CD4-positive, CD25-positive, alpha-beta regulatory T cell (primary cell): ENCODE data around the gene FAP. TPM values are rescaled to one million over a fixed set of nuclear protein-coding genes. Genes with fewer than 3 reads are reported as not detected.

Experiments used
- ATAC-seq, 2 donors: fragments of 150-1000 bp; cut with Tn5 transposase; one replicate each; pipeline ENCODE4 v1.10.0; 2021; ENCODE audit warnings: low read depth in 2 of 2, moderate number of reproducible peaks in 2 of 2, moderate library complexity in 1 of 2
- DNase-seq, 3 donors: peaks; one replicate each; pipeline versions ENCODE4 v3.0.0 to v3.0.0-alpha.2; 2012 to 2022; ENCODE audit warnings: mixed read lengths in 1 of 3
- H3K27ac ChIP-seq: one replicate; pipeline ENCODE4 v1.7.0; 2013; ENCODE audit warnings: mild to moderate bottlenecking, low read length; ENCODE audit not compliant: insufficient read depth, poor library complexity, severe bottlenecking
- H3K27me3 ChIP-seq: one replicate; pipeline ENCODE4 v1.7.0; 2013; ENCODE audit warnings: low read length; ENCODE audit not compliant: control insufficient read depth, insufficient read depth
- H3K36me3 ChIP-seq: one replicate; pipeline ENCODE4 v1.7.0; 2013; ENCODE audit warnings: mild to moderate bottlenecking, low read length, moderate library complexity; ENCODE audit not compliant: control insufficient read depth, insufficient read depth
- H3K4me1 ChIP-seq: 2 replicates; pipeline ENCODE4 v1.7.0; 2013; ENCODE audit warnings: mild to moderate bottlenecking, low read length; ENCODE audit not compliant: insufficient read depth, control insufficient read depth, poor library complexity, severe bottlenecking
- H3K4me3 ChIP-seq: one replicate; pipeline ENCODE4 v1.7.0; 2013; ENCODE audit warnings: low read depth, mild to moderate bottlenecking, low read length, moderate library complexity
- H3K9me3 ChIP-seq, 2 experiments: 1 replicate in 1 of 2; 2 replicates in 1 of 2; pipeline ENCODE4 v1.7.0; 2013; ENCODE audit warnings: low read length in 2 of 2, mild to moderate bottlenecking in 1 of 2, moderate library complexity in 1 of 2; ENCODE audit not compliant: control insufficient read depth in 2 of 2
- H3K27ac Mint-ChIP-seq, 3 donors: one replicate each; pipeline ENCODE4 v1.8.0; 2020 to 2022; ENCODE audit warnings: mild to moderate bottlenecking in 3 of 3, mixed read lengths in 3 of 3, moderate library complexity in 2 of 3
- H3K27me3 Mint-ChIP-seq: one replicate; pipeline ENCODE4 v1.8.0; 2022; ENCODE audit warnings: mild to moderate bottlenecking, mixed read lengths
- H3K36me3 Mint-ChIP-seq: one replicate; pipeline ENCODE4 v1.8.0; 2020; ENCODE audit warnings: mixed read lengths
- H3K4me1 Mint-ChIP-seq, 4 donors: one replicate each; pipeline ENCODE4 v1.8.0; 2020 to 2022; ENCODE audit warnings: mixed read lengths in 4 of 4, mild to moderate bottlenecking in 1 of 4
- H3K4me3 Mint-ChIP-seq, 4 donors: one replicate each; pipeline ENCODE4 v1.8.0; 2020 to 2022; ENCODE audit warnings: mild to moderate bottlenecking in 4 of 4, mixed read lengths in 4 of 4, moderate library complexity in 3 of 4
- H3K9me3 Mint-ChIP-seq, 7 donors: one replicate each; pipeline ENCODE4 v1.8.0; 2020 to 2022; ENCODE audit warnings: mixed read lengths in 7 of 7, mild to moderate bottlenecking in 3 of 7, moderate library complexity in 2 of 7
- polyA plus RNA-seq, 4 donors: library from polyadenylated mRNA; unstranded; fragments of 300-500 nt; fragmentation: Illumina TruSeq; gene quantifications; one replicate each; pipeline ENCODE4 v1.2.3, GENCODE V29; 2021
- total RNA-seq: library from RNA; stranded (reverse); gene quantifications from one replicate; pipeline ENCODE4 v1.2.3, GENCODE V29; 2022

FAP gene
- total and polyA plus RNA-seq, 5 donors from 2014 or later, result not detected

- Histone ChIP-seq H3K4me3 (no peak overlapping the region), H3K4me1 (no peaks in the 10 kb centered on the region), H3K27ac (no peak overlapping the region), H3K36me3 (no peaks in the 10 kb centered on the region), H3K9me3 (no peaks in the 10 kb centered on the region), H3K27me3 (no peaks in the 10 kb centered on the region)
- Mint-ChIP-seq H3K27me3 (peaks cover 9% of the 10 kb centered on the region), H3K4me3 (no peak overlapping the region), H3K9me3 (peaks cover 0 to 3% (median 0%) of the 10 kb centered on the region in 7 donors), H3K4me1 (no peaks in the 10 kb centered on the region), H3K27ac (peak overlapping the region in 1 of 3 donors; percentile 30), H3K36me3 (no peaks in the 10 kb centered on the region)
- no peak for DNase-seq
- no peak for ATAC-seq
Observed at GRCh38 chr2:162184359-162184758, 58.9 kb downstream of the FAP start.

GRCh38 chr2:162182395-162182794 lies 60.9 kb downstream of the FAP start:
- Histone ChIP-seq H3K36me3 (no peaks in the 10 kb centered on the region), H3K9me3 (no peaks in the 10 kb centered on the region), H3K27me3 (no peaks in the 10 kb centered on the region), H3K4me3 (no peak overlapping the region), H3K4me1 (no peaks in the 10 kb centered on the region), H3K27ac (no peak overlapping the region)
- H3K36me3 Mint-ChIP-seq, result no peaks in the 10 kb centered on the region
- no peak overlapping the region for H3K27ac Mint-ChIP-seq
- ATAC-seq, result no peak
- DNase-seq, result no peak
- peaks cover 0 to 3% (median 0%) of the 10 kb centered on the region in 7 donors for H3K9me3 Mint-ChIP-seq
- H3K4me3 Mint-ChIP-seq, result no peak overlapping the region
- no peaks in the 10 kb centered on the region for H3K4me1 Mint-ChIP-seq
- peaks cover 11% of the 10 kb centered on the region for H3K27me3 Mint-ChIP-seq

GRCh38 chr2:162177301-162177700 lies 65.9 kb downstream of the FAP start:
- Mint-ChIP-seq H3K4me1 (no peaks in the 10 kb centered on the region), H3K27ac (no peak overlapping the region), H3K4me3 (no peak overlapping the region), H3K9me3 (peaks cover 0 to 3% (median 0%) of the 10 kb centered on the region in 7 donors), H3K27me3 (peaks cover 21% of the 10 kb centered on the region), H3K36me3 (no peaks in the 10 kb centered on the region)
- ATAC-seq (no peak), DNase-seq (no peak)
- H3K4me3 ChIP-seq, result no peak overlapping the region
- no peaks in the 10 kb centered on the region for H3K9me3 ChIP-seq
- H3K27ac ChIP-seq, result no peak overlapping the region
- H3K27me3 ChIP-seq, result no peaks in the 10 kb centered on the region
- no peaks in the 10 kb centered on the region for H3K4me1 ChIP-seq
- no peaks in the 10 kb centered on the region for H3K36me3 ChIP-seq

- H3K4me3 ChIP-seq, result no peak overlapping the region
- no peak for ATAC-seq
- H3K9me3 Mint-ChIP-seq, result peaks cover 0 to 3% (median 0%) of the 10 kb centered on the region in 7 donors
- no peaks in the 10 kb centered on the region for H3K36me3 Mint-ChIP-seq
- H3K4me3 Mint-ChIP-seq, result no peak overlapping the region
- no peaks in the 10 kb centered on the region for H3K4me1 Mint-ChIP-seq
- H3K4me1 ChIP-seq, result no peaks in the 10 kb centered on the region
- DNase-seq, result no peak
- no peak overlapping the region for H3K27ac ChIP-seq
- H3K27ac Mint-ChIP-seq, result peak overlapping the region in 1 of 3 donors; percentile 58
- peaks cover 24% of the 10 kb centered on the region for H3K27me3 Mint-ChIP-seq
- H3K9me3 ChIP-seq, result no peaks in the 10 kb centered on the region
- H3K27me3 ChIP-seq, result no peaks in the 10 kb centered on the region
- H3K36me3 ChIP-seq, result no peaks in the 10 kb centered on the region
Observed at GRCh38 chr2:162175714-162176113, 67.5 kb downstream of the FAP start.

- no peak for ATAC-seq
- Histone ChIP-seq H3K9me3 (no peaks in the 10 kb centered on the region), H3K4me3 (no peak overlapping the region), H3K36me3 (no peaks in the 10 kb centered on the region), H3K27me3 (no peaks in the 10 kb centered on the region), H3K27ac (no peak overlapping the region), H3K4me1 (no peaks in the 10 kb centered on the region)
- Mint-ChIP-seq H3K4me3 (no peak overlapping the region), H3K27me3 (peaks cover 26% of the 10 kb centered on the region), H3K27ac (no peak overlapping the region), H3K36me3 (no peaks in the 10 kb centered on the region), H3K4me1 (no peaks in the 10 kb centered on the region), H3K9me3 (no peaks in the 10 kb centered on the region)
- no peak for DNase-seq
Observed at GRCh38 chr2:162174746-162175145, 68.5 kb downstream of the FAP start.

GRCh38 chr2:162172802-162173370 lies 70.4 kb downstream of the FAP start:
- H3K27me3 Mint-ChIP-seq, result peaks cover 33% of the 10 kb centered on the region
- no peaks in the 10 kb centered on the region for H3K9me3 Mint-ChIP-seq
- H3K4me1 Mint-ChIP-seq, result no peaks in the 10 kb centered on the region
- no peak overlapping the region for H3K4me3 Mint-ChIP-seq
- H3K36me3 Mint-ChIP-seq, result no peaks in the 10 kb centered on the region
- ATAC-seq (no peak), DNase-seq (no peak)
- Histone ChIP-seq H3K27me3 (no peaks in the 10 kb centered on the region), H3K27ac (no peak overlapping the region), H3K4me1 (no peaks in the 10 kb centered on the region), H3K36me3 (no peaks in the 10 kb centered on the region), H3K4me3 (no peak overlapping the region), H3K9me3 (no peaks in the 10 kb centered on the region)
- H3K27ac Mint-ChIP-seq, result no peak overlapping the region

GRCh38 chr2:162166745-162167144 lies 76.5 kb downstream of the FAP start:
- no peaks in the 10 kb centered on the region for H3K9me3 ChIP-seq
- DNase-seq (no peak), ATAC-seq (no peak)
- no peaks in the 10 kb centered on the region for H3K4me1 ChIP-seq
- H3K9me3 Mint-ChIP-seq, result no peaks in the 10 kb centered on the region
- H3K27me3 Mint-ChIP-seq, result peaks cover 28% of the 10 kb centered on the region
- no peak overlapping the region for H3K27ac Mint-ChIP-seq
- no peak overlapping the region for H3K27ac ChIP-seq
- no peak overlapping the region for H3K4me3 Mint-ChIP-seq
- no peaks in the 10 kb centered on the region for H3K4me1 Mint-ChIP-seq
- no peaks in the 10 kb centered on the region for H3K36me3 Mint-ChIP-seq
- H3K4me3 ChIP-seq, result no peak overlapping the region
- H3K27me3 ChIP-seq, result peaks cover 7% of the 10 kb centered on the region
- H3K36me3 ChIP-seq, result no peaks in the 10 kb centered on the region

GRCh38 chr2:162166174-162166573 lies 77.1 kb downstream of the FAP start:
- Histone ChIP-seq H3K9me3 (no peaks in the 10 kb centered on the region), H3K4me3 (no peak overlapping the region), H3K36me3 (no peaks in the 10 kb centered on the region), H3K27ac (no peak overlapping the region), H3K4me1 (no peaks in the 10 kb centered on the region), H3K27me3 (peaks cover 7% of the 10 kb centered on the region)
- DNase-seq, result no peak
- no peaks in the 10 kb centered on the region for H3K9me3 Mint-ChIP-seq
- H3K4me3 Mint-ChIP-seq, result no peak overlapping the region
- H3K27me3 Mint-ChIP-seq, result peaks cover 28% of the 10 kb centered on the region
- H3K27ac Mint-ChIP-seq, result no peak overlapping the region
- H3K36me3 Mint-ChIP-seq, result no peaks in the 10 kb centered on the region
- no peaks in the 10 kb centered on the region for H3K4me1 Mint-ChIP-seq
- ATAC-seq, result no peak
